GM21390 (cell line): ENCODE data around the gene ARHGAP32.

ENCODE experiments used
- ATAC-seq: cut with Tn5 transposase; IDR thresholded peaks from one replicate; pipeline ENCODE4 v1.9.1; 2021; ENCODE audit not compliant: unreplicated experiment

Gene ARHGAP32

DNA sequence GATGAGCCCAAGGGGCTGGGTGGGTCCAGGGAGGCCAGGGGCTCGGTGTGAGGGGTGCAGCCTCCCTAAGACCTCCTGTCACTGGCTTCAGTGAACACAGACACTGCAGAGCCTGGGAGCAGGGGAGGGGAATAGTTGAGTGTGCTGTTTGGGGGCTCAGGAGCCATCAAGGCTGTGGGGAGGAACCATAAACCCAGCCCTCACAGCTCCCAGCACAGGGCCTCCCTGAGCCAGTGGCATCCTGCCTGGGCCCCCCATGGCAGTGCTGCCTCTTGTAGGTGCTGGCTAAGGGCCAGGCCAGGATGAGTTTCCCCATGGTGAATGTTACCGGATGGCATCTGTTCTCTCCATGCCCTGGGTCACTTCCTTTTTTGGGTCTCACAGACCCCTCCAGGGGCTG is 275.4 kb downstream of the ARHGAP32 start:
- ATAC-seq = no peak

DNA sequence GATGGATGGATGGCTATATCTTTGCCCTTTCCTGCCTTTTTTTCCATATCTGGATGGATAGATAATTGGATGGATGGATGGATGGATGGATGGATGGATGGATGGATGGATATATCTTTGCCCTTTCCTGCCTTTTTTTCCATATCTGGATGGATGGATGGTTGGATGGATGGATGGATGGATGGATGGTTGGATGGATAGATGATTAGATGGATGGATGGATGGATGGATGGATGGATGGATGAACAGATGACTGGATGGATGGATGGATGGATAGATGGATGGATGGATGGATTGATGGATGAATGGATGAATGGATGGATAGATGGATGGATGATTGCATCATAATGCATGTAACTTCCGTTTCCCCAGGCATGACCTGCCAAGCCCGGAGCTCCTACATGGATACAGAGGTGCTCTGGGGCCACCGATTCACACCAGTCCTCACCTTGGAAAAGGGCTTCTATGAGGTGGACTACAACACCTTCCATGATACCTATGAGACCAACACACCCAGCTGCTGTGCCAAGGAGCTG is 276.0 kb downstream of the ARHGAP32 start:
- ATAC-seq = no peak

GRCh38 chr11:128915149-128915521 is 277.0 kb downstream of the ARHGAP32 start:
- ATAC-seq = no peak
